Kidney (tissue), 14 donors: ENCODE data around the gene PRKN. TPM values are rescaled to one million over a fixed set of nuclear protein-coding genes. Genes with fewer than 3 reads are reported as not detected.
A peak's percentile ranks its signal among the peaks of the same experiment; 100 is the strongest.

Source experiments
- DNase-seq, 5 donors: peaks; one replicate each; pipeline ENCODE4 v3.0.0-alpha.2; 2013 to 2020
- FAIRE-seq: peaks from 2 replicates; lab custom pipeline; 2012; peaks lifted over from hg19 to GRCh38; lab: Jason Lieb, UNC
- H3K27ac ChIP-seq, 2 donors: one replicate each; pipeline ENCODE4 v1.7.0; 2013; ENCODE audit warnings: low read depth in 2 of 2, low read length in 2 of 2, inconsistent platforms in 1 of 2
- H3K27me3 ChIP-seq: one replicate; pipeline ENCODE4 v1.7.1; 2013; ENCODE audit warnings: low read length, inconsistent platforms; ENCODE audit not compliant: control insufficient read depth, insufficient read depth
- H3K36me3 ChIP-seq, 3 donors: one replicate each; pipeline versions ENCODE4 v1.7.0 to v1.7.1; 2013; ENCODE audit warnings: low read length in 3 of 3, control low read depth in 1 of 3, inconsistent platforms in 1 of 3; ENCODE audit not compliant: insufficient read depth in 3 of 3, control insufficient read depth in 2 of 3
- H3K4me1 ChIP-seq, 3 donors: one replicate each; pipeline versions ENCODE4 v1.7.0 to v1.7.1; 2013; ENCODE audit warnings: low read length in 3 of 3, inconsistent platforms in 1 of 3, low read depth in 1 of 3; ENCODE audit not compliant: control insufficient read depth in 2 of 3, insufficient read depth in 2 of 3
- H3K4me3 ChIP-seq, 3 donors: one replicate each; pipeline versions ENCODE4 v1.7.0 to v1.8.1; 2013; ENCODE audit warnings: low read length in 3 of 3, control low read depth in 1 of 3, inconsistent platforms in 1 of 3
- H3K9ac ChIP-seq, 3 donors: one replicate each; pipeline versions ENCODE4 v1.7.0 to v1.7.1; 2013; ENCODE audit warnings: low read length in 3 of 3, control low read depth in 1 of 3, inconsistent platforms in 1 of 3
- H3K9me3 ChIP-seq, 3 donors: one replicate each; pipeline versions ENCODE4 v1.7.0 to v1.7.1; 2013; ENCODE audit warnings: low read length in 3 of 3, control low read depth in 1 of 3, inconsistent platforms in 1 of 3; ENCODE audit not compliant: control insufficient read depth in 2 of 3, insufficient read depth in 1 of 3
- intact Hi-C: fragments of 100-400 bp; cut with DNase I; formaldehyde crosslinking; loops from one replicate; pipeline ENCODE4 v1.11.1; 2022
- polyA plus RNA-seq: library from polyadenylated mRNA; stranded (reverse); fragments of 350-450 nt; fragmentation: Illumina TruSeq; extraction: RNeasy Lipid Tissue Mini Kit (QIAGEN cat#74804); gene quantifications from one replicate; pipeline ENCODE4 v1.2.3, GENCODE V29; 2014; ENCODE audit warnings: low read depth, low replicate concordance; ENCODE audit not compliant: insufficient read depth
- total RNA-seq: library from RNA; stranded (reverse); fragmentation: NEBNext Ultra II Directional; extraction: Animal tissue kit (Norgen Biotek cat#: 25700); gene quantifications from one replicate; pipeline ENCODE4 v1.2.1, GENCODE V29; 2021
- TF ChIP-seq, protein P1 (sequence below): IDR thresholded peaks from 3 replicates; pipeline ENCODE4 v1.5.1; 2012; ENCODE audit warnings: mild to moderate bottlenecking, moderate library complexity, borderline replicate concordance; ENCODE audit not compliant: insufficient read depth; ENCODE audit errors: extremely low read depth
- donor health status: control.
- donor health status: control.
- donor health status: control.
- donor health status: control.
- donor health status: control.
- donor health status: DM: yes; HTN: yes; CAD: no.
- donor health status: Normal renal cell carcinoma (clear cell type).

Gene PRKN
- total and polyA plus RNA-seq, 2 donors from 2014 or later: 8.6 to 10.4 TPM

DNA sequence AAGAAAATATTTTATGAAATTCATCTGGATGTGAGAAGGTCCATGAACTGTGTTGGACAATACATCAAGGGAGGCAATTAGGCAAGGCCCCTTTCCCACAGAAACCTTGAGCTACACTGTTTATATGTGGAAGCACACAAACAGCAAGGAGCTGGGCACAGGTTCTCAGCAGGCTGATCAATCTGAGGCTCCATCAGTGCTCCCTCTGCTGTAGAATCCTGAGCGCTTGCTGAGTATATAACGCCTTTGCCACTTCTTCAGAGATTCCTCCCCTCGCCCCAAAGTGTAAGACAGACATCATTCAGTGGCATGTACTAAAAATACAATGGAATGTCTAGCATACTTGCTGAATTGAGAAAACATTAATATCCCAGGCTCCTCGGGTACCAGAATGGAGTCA, 146.9 kb downstream of the PRKN start:
- Histone ChIP-seq H3K4me1 (peaks cover 0 to 2% (median 0%) of the 10 kb centered on the region in 3 donors), H3K27me3 (no peaks in the 10 kb centered on the region), H3K9me3 (no peaks in the 10 kb centered on the region), H3K9ac (no peak overlapping the region), H3K4me3 (no peak overlapping the region), H3K27ac (no peak overlapping the region), H3K36me3 (no peaks in the 10 kb centered on the region)
- no peak for DNase-seq
- TF ChIP-seq, protein P1, sequence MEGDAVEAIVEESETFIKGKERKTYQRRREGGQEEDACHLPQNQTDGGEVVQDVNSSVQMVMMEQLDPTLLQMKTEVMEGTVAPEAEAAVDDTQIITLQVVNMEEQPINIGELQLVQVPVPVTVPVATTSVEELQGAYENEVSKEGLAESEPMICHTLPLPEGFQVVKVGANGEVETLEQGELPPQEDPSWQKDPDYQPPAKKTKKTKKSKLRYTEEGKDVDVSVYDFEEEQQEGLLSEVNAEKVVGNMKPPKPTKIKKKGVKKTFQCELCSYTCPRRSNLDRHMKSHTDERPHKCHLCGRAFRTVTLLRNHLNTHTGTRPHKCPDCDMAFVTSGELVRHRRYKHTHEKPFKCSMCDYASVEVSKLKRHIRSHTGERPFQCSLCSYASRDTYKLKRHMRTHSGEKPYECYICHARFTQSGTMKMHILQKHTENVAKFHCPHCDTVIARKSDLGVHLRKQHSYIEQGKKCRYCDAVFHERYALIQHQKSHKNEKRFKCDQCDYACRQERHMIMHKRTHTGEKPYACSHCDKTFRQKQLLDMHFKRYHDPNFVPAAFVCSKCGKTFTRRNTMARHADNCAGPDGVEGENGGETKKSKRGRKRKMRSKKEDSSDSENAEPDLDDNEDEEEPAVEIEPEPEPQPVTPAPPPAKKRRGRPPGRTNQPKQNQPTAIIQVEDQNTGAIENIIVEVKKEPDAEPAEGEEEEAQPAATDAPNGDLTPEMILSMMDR: no peak
- intact Hi-C loops: no loop called here
- no peak for FAIRE-seq

DNA sequence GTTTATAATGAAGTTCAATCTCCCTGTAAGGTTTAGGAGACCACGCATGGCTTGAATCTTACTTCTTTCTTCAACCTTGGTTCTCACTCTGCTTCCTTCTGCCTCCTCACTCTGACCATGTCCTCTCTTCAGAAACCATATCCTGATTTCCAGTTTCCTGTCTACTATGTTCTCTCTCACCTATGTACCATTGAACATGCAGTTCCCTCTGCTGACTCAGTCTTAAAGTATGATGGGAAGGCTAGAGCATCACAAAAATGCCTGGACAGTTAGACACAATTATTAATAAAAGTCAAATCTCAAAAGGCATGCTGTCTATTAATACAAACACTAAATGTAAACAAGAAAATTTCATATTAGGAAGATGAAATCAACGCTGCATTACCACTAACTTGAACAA, 151.6 kb downstream of the PRKN start:
- intact Hi-C loops: no loop called here
- FAIRE-seq (no peak), DNase-seq (no peak)
- H3K9ac ChIP-seq: no peak overlapping the region
- H3K27me3 ChIP-seq: no peaks in the 10 kb centered on the region
- H3K36me3 ChIP-seq: no peaks in the 10 kb centered on the region
- no peaks in the 10 kb centered on the region for H3K9me3 ChIP-seq
- no peak overlapping the region for H3K4me3 ChIP-seq
- H3K4me1 ChIP-seq: no peaks in the 10 kb centered on the region
- TF ChIP-seq, protein P1: no peak
- no peak overlapping the region for H3K27ac ChIP-seq

GRCh38 chr6:162572240-162572639, 155.3 kb downstream of the PRKN start:
- Histone ChIP-seq H3K9ac (no peak overlapping the region), H3K4me3 (no peak overlapping the region), H3K36me3 (no peaks in the 10 kb centered on the region), H3K4me1 (no peaks in the 10 kb centered on the region), H3K27me3 (no peaks in the 10 kb centered on the region), H3K27ac (no peak overlapping the region), H3K9me3 (peaks cover 0 to 10% (median 0%) of the 10 kb centered on the region in 3 donors)
- TF ChIP-seq, protein P1: no peak
- no peak for FAIRE-seq
- intact Hi-C loops: no loop called here
- DNase-seq: peak in 2 of 5 donors; percentile 44 to 68

DNA sequence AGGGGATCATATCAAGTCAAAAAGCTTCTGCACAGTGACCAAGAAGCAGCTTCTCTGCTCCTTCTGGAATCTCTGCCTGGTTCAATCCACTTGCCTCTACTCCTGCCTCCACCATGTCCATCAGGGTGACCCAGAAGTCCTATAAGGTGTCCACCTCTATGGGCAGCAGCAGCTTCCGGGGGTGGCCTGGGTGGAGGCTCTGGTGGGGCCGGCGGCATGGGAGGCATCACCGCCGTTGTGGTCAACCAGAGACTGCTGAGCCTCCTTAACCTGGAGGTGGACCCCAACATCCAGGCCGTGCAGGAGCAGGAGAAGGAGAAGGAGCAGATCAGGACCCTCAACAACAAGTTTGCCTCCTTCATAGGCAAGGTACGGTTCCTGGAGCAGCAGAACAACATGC, 159.3 kb downstream of the PRKN start:
- no peaks in the 10 kb centered on the region for H3K4me1 ChIP-seq
- TF ChIP-seq, protein P1: no peak

More for the DNA sequence above, 159.3 kb downstream of the PRKN start:
- Histone ChIP-seq H3K36me3 (no peaks in the 10 kb centered on the region), H3K27me3 (no peaks in the 10 kb centered on the region), H3K27ac (no peak overlapping the region), H3K4me3 (no peak overlapping the region), H3K9me3 (peaks cover 0 to 19% (median 0%) of the 10 kb centered on the region in 3 donors), H3K9ac (no peak overlapping the region)
- FAIRE-seq (no peak), DNase-seq (no peak)
- intact Hi-C loops: no loop called here
